Measurements from ENCODE around the gene NDUFS1.

GRCh38 chr2:206149330-206149729, 9.9 kb downstream of the NDUFS1 start:
- TF ChIP-seq, protein P1, sequence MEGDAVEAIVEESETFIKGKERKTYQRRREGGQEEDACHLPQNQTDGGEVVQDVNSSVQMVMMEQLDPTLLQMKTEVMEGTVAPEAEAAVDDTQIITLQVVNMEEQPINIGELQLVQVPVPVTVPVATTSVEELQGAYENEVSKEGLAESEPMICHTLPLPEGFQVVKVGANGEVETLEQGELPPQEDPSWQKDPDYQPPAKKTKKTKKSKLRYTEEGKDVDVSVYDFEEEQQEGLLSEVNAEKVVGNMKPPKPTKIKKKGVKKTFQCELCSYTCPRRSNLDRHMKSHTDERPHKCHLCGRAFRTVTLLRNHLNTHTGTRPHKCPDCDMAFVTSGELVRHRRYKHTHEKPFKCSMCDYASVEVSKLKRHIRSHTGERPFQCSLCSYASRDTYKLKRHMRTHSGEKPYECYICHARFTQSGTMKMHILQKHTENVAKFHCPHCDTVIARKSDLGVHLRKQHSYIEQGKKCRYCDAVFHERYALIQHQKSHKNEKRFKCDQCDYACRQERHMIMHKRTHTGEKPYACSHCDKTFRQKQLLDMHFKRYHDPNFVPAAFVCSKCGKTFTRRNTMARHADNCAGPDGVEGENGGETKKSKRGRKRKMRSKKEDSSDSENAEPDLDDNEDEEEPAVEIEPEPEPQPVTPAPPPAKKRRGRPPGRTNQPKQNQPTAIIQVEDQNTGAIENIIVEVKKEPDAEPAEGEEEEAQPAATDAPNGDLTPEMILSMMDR (IDR thresholded peaks at IDR 0.05), result no peak
- TF ChIP-seq POLR2A (IDR thresholded peaks at IDR 0.05), result no peak

Data from testis (tissue), 2 donors.